GM19035 (cell line): ENCODE measurements around the gene JPH4.

Source experiments
- ATAC-seq: cut with Tn5 transposase; IDR thresholded peaks from one replicate; pipeline ENCODE4 v1.9.1; 2021; ENCODE audit not compliant: unreplicated experiment

The JPH4 gene

GRCh38 chr14:23578560-23579310 is at the start of gene JPH4:
Gene JPH4 (minus strand): TSS chr14:23578790. CDS start chr14:23577453, 1,337 bp downstream.
- no peak for ATAC-seq

DNA sequence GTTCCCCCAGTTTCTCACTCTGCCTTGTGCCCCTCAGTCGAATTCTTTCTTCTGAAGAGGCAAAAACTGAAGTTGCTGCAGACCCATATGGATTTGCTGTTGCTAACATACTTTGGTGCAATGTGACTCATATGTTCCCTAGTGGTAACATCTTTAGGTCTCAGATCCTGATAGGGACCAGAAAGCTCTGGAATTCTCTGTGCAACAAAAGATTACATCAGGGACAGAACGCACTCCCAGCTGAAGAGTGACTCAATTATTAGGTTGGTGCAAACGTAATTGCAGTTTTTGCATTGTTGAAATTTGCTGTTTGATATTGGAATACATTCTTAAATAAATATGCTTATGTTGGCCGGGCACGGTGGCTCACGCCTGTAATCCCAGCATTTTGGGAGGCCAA is 49.4 kb upstream of the JPH4 start:
- no peak for ATAC-seq

- ATAC-seq, result no peak
Measured at GRCh38 chr14:23626946-23627345, 48.4 kb upstream of the JPH4 start.

- ATAC-seq, result no peak
Measured at GRCh38 chr14:23624830-23625404, 46.3 kb upstream of the JPH4 start.

GRCh38 chr14:23623962-23624361 is 45.4 kb upstream of the JPH4 start:
- no peak for ATAC-seq

DNA sequence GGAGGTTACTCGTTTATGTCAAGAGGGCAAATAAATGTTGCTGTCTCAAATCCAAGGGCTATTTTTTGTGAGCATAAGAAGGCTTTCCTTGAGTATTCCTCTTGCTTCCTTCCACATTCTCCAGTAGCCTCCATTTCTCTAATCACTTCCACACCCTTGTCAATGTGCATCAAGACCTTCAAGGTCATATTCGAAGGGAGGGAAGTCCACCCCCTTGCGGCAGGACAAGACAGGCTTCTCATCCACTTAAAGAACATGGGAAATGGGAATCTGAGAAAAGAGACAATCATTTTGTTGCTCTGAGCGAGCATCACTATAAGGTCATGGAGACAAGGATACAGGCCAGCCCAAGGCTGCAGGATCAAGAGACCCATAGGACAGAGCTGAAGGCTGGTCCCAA is 44.4 kb upstream of the JPH4 start:
- no peak for ATAC-seq

DNA sequence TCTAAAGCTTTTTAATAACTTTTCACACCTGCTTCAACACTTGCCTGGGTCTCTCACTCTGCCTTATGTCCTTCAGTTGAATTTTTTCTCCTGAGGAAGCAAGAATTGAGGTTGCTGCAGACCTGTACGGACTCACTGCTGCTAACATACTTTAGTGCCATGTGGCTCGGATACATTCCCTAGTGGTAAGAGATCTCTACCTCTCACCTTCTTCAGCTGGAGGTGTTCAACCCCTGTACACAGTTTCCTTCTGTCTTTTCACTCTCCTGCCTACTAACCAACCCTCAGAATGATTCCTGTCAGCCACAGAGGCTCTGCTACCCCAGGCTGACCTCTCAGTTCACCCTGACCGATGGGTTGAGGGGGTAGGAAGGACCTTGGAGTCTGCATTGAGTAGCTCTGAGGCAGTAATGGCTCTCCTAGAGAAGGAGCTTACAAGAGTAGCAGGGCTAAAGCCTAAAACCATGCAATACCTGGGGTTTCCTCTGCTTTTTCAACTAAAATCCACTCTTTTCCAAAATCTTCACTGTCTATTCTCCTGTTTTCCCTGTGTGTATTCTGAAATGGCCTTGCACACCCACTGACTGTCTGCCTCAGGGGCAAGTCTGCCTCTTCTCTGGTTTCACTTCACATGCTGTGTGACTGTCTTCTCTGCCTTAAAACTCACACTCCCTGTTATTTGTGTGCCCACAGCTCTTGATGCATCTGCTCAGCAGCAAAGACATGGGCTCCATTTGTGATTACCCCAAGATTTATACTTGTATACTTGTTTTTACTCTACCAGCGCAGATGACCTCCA is 43.5 kb upstream of the JPH4 start:
- no peak for ATAC-seq

DNA sequence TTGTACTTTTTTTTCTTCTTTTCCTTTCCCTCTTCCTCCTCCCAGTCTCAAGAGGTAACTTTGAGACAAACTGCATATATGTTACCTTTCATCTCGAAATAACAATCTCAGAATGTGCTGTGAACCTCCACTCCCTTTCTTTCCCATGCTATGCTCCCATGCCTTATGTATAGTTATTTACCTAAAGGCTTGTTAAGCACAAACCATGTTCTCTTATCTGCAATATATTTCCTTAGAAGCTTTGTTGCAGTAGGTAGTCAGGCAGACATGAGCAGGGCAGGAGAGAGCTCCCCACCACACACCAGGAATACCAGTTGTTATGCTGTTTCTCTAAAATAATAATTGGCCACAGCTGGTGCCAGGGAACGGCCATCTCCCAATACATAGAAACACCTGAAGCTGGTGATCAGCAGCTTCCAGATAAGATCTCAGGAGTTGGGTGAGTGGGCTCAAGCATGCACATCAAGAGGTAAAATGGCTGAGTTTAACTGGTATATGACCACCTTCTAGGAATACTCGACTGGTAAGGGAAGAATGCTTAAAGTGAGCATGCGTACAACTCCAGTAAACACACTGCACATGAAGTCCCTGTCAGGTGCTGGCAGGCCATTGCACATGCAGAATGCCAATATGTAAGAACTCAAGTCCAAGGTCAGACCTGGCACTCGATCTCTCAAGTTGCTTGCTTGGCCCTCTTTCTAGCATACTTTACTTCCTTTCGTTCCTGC is 42.8 kb upstream of the JPH4 start:
- ATAC-seq, result no peak

- ATAC-seq, result no peak
Measured at GRCh38 chr14:23620177-23620702, 41.6 kb upstream of the JPH4 start.

GRCh38 chr14:23618415-23618988 is 39.9 kb upstream of the JPH4 start:
- ATAC-seq, result no peak

GRCh38 chr14:23617539-23617938 is 38.9 kb upstream of the JPH4 start:
- no peak for ATAC-seq

GRCh38 chr14:23615856-23616255 is 37.3 kb upstream of the JPH4 start:
- ATAC-seq, result no peak

- ATAC-seq, result no peak
Measured at GRCh38 chr14:23614395-23614828, 35.8 kb upstream of the JPH4 start.

DNA sequence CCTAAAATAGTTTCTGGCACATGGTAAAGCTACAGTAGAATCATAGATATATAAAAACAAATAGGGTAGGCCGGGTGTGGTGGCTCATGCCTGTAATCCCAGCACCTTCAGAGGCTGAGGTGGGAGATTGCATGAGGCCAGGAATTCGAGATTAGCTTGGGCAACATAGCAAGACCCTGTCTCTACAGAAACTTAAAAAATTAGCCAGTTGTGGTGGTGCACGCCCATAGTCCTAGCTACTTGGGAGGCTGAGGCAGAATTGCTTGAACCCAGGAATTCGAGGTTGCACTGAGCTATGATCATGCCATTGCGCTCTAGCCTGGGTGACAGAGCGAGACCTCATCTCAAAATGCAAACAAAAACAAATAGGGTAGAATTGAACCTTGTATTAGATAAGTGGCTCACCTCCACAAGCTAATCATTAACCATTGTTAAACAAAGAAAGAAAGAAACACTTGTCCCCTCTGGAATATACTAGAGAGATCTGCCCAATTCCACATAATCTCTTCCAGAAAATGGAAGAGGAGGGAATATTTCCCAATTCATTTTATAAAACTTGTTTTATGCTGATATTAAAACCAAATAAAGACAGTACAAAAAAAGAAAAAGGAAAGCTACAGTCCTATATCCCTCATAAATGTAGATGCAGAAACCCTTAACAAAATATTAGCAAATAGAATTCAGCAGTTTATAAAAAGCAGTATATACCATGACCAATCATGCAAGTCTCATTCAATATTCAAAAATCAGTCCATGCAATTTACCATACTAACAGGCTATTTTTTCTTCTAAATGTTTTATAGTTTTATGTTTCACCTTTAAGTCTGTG is 34.9 kb upstream of the JPH4 start:
- ATAC-seq, result no peak

- ATAC-seq, result no peak
Measured at GRCh38 chr14:23612802-23613201, 34.2 kb upstream of the JPH4 start.

GRCh38 chr14:23612354-23612732 is 33.8 kb upstream of the JPH4 start:
- no peak for ATAC-seq

DNA sequence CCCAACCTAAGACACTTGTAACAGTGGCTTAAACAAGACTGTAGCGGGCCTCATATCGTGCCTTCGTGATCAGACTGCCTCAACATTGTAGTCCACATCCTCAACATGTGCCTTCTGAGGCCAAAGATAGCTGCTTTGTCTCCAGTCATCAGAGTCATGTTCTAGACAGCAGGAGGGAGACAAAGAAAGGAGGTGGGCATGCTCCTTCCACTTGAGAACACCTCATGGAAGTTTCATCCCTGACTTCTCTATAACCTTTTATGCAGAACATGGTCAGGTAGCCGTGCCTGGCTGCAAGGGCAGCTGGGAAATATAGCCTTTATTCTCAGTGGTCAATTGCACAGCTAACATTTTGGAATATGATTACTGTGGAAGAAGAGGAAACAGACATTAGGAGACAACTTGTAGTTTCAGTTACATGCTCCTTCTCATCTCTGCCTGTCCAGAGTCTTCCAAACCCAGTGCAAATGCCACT is 32.3 kb upstream of the JPH4 start:
- no peak for ATAC-seq

DNA sequence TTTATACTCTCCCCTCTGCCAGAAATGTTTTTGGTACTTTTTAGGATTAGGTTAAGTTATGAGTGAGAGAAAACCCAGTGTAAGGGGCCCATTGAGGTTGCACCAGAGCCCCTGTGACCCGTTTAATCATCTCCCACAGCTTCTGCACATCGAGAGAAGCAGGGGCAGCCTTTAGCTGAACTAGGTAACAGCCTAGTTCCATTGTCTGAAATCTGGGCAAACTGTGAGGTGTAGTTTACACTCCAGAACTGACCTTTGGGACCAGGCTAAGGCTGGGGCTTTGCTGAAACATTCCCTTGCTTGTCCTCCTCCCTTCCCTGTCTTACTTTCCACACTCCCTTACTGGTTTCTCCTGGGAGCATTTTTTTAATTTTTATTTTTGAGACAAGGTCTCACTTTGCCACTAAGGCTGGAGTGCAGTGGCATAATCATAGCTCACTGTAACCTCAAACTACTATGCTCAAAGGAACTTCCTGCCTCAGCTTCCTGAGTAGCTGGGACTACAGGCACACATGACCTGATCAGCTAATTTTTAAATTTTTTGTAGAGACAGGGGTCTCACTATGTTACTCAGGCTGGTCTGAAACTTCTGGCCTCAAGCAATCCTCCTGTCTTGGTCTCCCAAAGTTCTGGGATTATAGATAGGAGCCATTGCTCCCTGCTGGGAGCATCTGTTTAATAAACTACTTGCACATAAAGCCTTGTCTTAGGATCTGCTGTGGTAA is 31.7 kb upstream of the JPH4 start:
- ATAC-seq, result no peak
